ENCODE results near the gene CNDP2.

- TF ChIP-seq POLR2A (IDR thresholded peaks at IDR 0.05) = no peak
- no peak for TF ChIP-seq CTCF (IDR thresholded peaks at IDR 0.05 in 4 of 5, conservative IDR thresholded peaks at IDR 0.05 in 1 of 5)
Observed at GRCh38 chr18:74530584-74530862, 34.4 kb downstream of the CNDP2 start.
